Fibroblast of villous mesenchyme (primary cell): ENCODE results near the gene RAB44. TPM values are rescaled to one million over a fixed set of nuclear protein-coding genes. Genes with fewer than 3 reads are reported as not detected.

Source experiments
- DNase-seq: peaks from one replicate; pipeline ENCODE4 v3.0.0-alpha.2; 2010; ENCODE audit warnings: low read depth
- H3K4me3 ChIP-seq: 2 replicates; pipeline ENCODE4 v1.5.1; 2011; ENCODE audit warnings: low read depth, mild to moderate bottlenecking, low read length
- CTCF ChIP-seq: IDR thresholded peaks from 2 replicates; pipeline ENCODE4 v1.5.1; 2012; ENCODE audit warnings: low read depth, mild to moderate bottlenecking, low read length; ENCODE audit not compliant: insufficient read depth
- total RNA-seq: library from RNA; depleted of rRNA; stranded (reverse); fragments of >200 nt; gene quantifications from 2 replicates; pipeline ENCODE4 v1.2.3, GENCODE V29; 2012

The RAB44 gene
- total RNA-seq, 1 donor: not detected

- no peak for TF ChIP-seq CTCF
- no peak overlapping the region for H3K4me3 ChIP-seq
- DNase-seq: no peak
These were observed 64.5 kb downstream of the RAB44 start for GRCh38 chr6:36762123-36762522.

- no peak overlapping the region for H3K4me3 ChIP-seq
- DNase-seq: no peak
- no peak for TF ChIP-seq CTCF
These were observed 67.6 kb downstream of the RAB44 start for GRCh38 chr6:36765190-36765589.

DNA sequence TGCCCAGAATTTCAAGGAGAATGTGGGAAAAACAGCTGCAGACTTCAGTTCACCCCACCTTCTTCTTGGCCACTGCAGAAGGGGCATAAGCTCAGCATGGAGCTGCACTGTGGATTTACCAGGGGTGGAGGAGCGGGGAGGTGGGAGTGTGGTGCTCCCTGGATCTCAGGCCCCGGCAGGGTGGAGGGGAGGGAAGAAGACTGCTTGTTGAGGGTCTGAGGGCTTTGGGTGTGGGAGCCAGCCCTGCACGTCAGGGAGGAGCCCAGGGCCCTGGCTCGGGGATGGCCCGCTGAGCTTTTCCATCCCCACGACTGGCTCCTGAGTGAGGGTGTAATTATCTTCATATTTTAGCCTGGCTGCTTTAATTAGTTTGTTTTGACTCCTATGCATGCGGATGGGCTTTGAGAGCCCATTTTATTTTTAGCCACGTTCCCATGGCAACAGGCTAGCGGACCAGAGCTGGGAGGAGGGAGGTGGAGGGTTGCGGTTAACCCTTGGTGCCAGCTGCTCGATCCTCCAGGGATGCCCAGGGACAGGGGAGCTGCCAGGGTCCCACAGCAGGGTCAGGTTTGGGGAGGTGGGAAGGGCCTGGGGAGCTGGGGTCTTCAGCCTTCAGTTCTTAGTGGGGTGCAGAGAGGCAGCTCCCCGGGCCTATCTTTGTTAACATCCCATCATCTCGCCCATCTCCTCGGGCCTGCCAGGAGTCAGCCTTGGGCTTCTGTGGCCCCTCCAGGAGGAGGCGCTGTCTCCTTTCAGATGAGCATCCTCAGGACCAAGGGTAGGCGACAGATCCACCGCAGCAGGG lies 68.2 kb downstream of the RAB44 start:
- TF ChIP-seq CTCF: peak; percentile 96
- H3K4me3 ChIP-seq: no peak overlapping the region
- DNase-seq: peak; percentile 84

DNA sequence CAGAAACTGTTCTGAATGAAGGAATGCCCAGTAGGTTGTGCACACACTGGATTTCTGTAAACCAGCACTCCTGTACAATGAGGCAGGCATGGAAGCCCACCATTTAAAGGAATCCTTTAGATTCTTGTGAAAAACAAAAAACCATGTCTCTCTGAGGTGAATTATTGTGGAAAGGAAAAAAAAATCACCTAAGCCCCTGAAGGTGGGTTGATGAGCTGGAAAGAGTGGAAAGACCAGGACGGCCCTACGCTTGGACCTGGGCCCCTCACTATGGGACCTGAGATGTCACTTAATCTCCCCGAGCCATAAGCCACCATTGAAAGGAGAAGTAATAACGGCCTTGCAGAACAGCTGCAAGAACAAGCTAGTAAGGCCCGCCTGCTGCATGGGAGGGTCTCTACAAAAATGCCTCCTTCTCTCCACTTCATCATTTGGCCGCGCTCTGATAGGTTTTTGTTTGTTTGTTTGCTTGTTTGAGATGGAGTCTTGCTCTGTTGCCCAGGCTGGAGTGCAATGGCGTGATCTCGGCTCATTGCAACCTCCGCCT lies 68.8 kb downstream of the RAB44 start:
- no peak for TF ChIP-seq CTCF
- no peak overlapping the region for H3K4me3 ChIP-seq
- DNase-seq: no peak

GRCh38 chr6:36769183-36769675 lies 71.6 kb downstream of the RAB44 start:
- DNase-seq: no peak
- no peak for TF ChIP-seq CTCF
- H3K4me3 ChIP-seq: no peak overlapping the region

- peak; percentile 39 for DNase-seq
- H3K4me3 ChIP-seq: no peak overlapping the region
- no peak for TF ChIP-seq CTCF
These were observed 72.3 kb downstream of the RAB44 start for GRCh38 chr6:36769676-36770499.
